Caco-2 (cell line): ENCODE results near the gene MGP. TPM values are rescaled to one million over a fixed set of nuclear protein-coding genes. Genes with fewer than 3 reads are reported as not detected.

ENCODE experiments used
- BruUV-seq: library from RNA; stranded (reverse); fragments of 400-500 nt; replicated peaks from 2 replicates; lab custom pipeline; 2021; lab: Mats Ljungman, UMichigan
- CTCF ChIA-PET: fragments of 300-600 bp; sonication (Branson Sonifier 250); formaldehyde crosslinking; loops from one replicate; lab custom pipeline; 2022; ENCODE audit warnings: antibody characterized with exemption; lab: Charles Lee
- POLR2A ChIA-PET: fragments of 300-600 bp; sonication (Branson Sonifier 250); formaldehyde crosslinking; loops from one replicate; lab custom pipeline; 2022; ENCODE audit warnings: antibody characterized with exemption; lab: Charles Lee
- DNase-seq, 2 experiments: peaks; one replicate each; pipeline versions ENCODE4 v3.0.0 to v3.0.0-alpha.2; 2020 to 2022
- H3K27me3 ChIP-seq: replicated peaks from 2 replicates; pipeline ENCODE4 v1.6.0; 2011; ENCODE audit warnings: low read length; ENCODE audit not compliant: control insufficient read depth, insufficient read depth
- H3K36me3 ChIP-seq: 2 replicates; pipeline ENCODE4 v1.5.1; 2011; ENCODE audit warnings: low read length; ENCODE audit not compliant: control insufficient read depth, insufficient read depth
- H3K4me1 ChIP-seq: fragments of 250-450 bp; sonication (Bioruptor Pico); 2 replicates; pipeline ENCODE4 v1.5.1; 2020; ENCODE audit warnings: mild to moderate bottlenecking
- H3K4me3 ChIP-seq: 2 replicates; pipeline ENCODE4 v1.5.1; 2011; ENCODE audit warnings: low read depth, mild to moderate bottlenecking, control low read depth, low read length
- H3K9me3 ChIP-seq: fragments of 250-450 bp; sonication (Bioruptor Pico); 2 replicates; pipeline ENCODE4 v1.5.1; 2020; ENCODE audit warnings: mild to moderate bottlenecking, moderate library complexity
- H3K27ac Mint-ChIP-seq: one replicate; pipeline ENCODE4 v1.8.0; 2022; ENCODE audit warnings: mixed read lengths; ENCODE audit not compliant: unreplicated experiment
- H3K27me3 Mint-ChIP-seq: one replicate; pipeline ENCODE4 v1.8.0; 2022; ENCODE audit warnings: mixed read lengths; ENCODE audit not compliant: insufficient read depth, unreplicated experiment
- H3K36me3 Mint-ChIP-seq: one replicate; pipeline ENCODE4 v1.8.0; 2022; ENCODE audit warnings: mild to moderate bottlenecking, mixed read lengths; ENCODE audit not compliant: insufficient read depth, unreplicated experiment
- H3K4me1 Mint-ChIP-seq: one replicate; pipeline ENCODE4 v1.8.0; 2022; ENCODE audit warnings: low read depth, mixed read lengths; ENCODE audit not compliant: unreplicated experiment
- H3K4me3 Mint-ChIP-seq: one replicate; pipeline ENCODE4 v1.8.0; 2022; ENCODE audit warnings: mild to moderate bottlenecking, moderate library complexity, mixed read lengths; ENCODE audit not compliant: unreplicated experiment
- H3K9me3 Mint-ChIP-seq: one replicate; pipeline ENCODE4 v1.8.0; 2022; ENCODE audit warnings: mixed read lengths; ENCODE audit not compliant: unreplicated experiment
- CTCF ChIP-seq, 2 experiments: fragments of 200-600 bp in 1 of 2; IDR thresholded peaks; 1 replicate in 1 of 2; 2 replicates in 1 of 2; pipeline versions ENCODE4 v1.5.1 to v1.8.0; 2011 to 2022; ENCODE audit warnings: antibody characterized with exemption in 1 of 2, control low read depth in 1 of 2, inconsistent platforms in 1 of 2, low read depth in 1 of 2, low read length in 1 of 2, mild to moderate bottlenecking in 1 of 2, moderate library complexity in 1 of 2; ENCODE audit not compliant: insufficient read depth in 1 of 2, severe bottlenecking in 1 of 2, unreplicated experiment in 1 of 2
- intact Hi-C: fragments of 100-400 bp; cut with micrococcal nuclease; formaldehyde crosslinking; loops from one replicate; pipeline ENCODE4 v1.10.0; 2022; ENCODE audit not compliant: unreplicated experiment
- total RNA-seq: library from RNA; stranded (reverse); gene quantifications from 2 replicates; pipeline ENCODE4 v1.2.3, GENCODE V29; 2022

Gene MGP
- total RNA-seq, 1 experiment from 2014 or later: not detected

- ChIA-PET CTCF (no interaction called here), POLR2A (no interaction called here)
- H3K4me1 Mint-ChIP-seq: peaks cover 10% of the 10 kb centered on the region
- no peaks in the 10 kb centered on the region for H3K36me3 Mint-ChIP-seq
- H3K27me3 ChIP-seq: no peaks in the 10 kb centered on the region
- no peak for TF ChIP-seq CTCF (IDR thresholded peaks at IDR 0.05; ENCODE audit: insufficient read depth in 1 of 2, low read depth in 1 of 2, low read length in 1 of 2, severe bottlenecking in 1 of 2, unreplicated experiment in 1 of 2)
- intact Hi-C loops: no loop called here
- no peaks in the 10 kb centered on the region for H3K36me3 ChIP-seq
- H3K4me3 ChIP-seq: no peak overlapping the region
- no TSS peak for BruUV-seq
- H3K27me3 Mint-ChIP-seq: no peaks in the 10 kb centered on the region
- H3K4me3 Mint-ChIP-seq: no peak overlapping the region
- H3K4me1 ChIP-seq: no peaks in the 10 kb centered on the region
- DNase-seq: no peak
- H3K9me3 ChIP-seq: no peaks in the 10 kb centered on the region
- no peak overlapping the region for H3K27ac Mint-ChIP-seq
- no peaks in the 10 kb centered on the region for H3K9me3 Mint-ChIP-seq
These were observed 15.0 kb upstream of the MGP start for GRCh38 chr12:14900521-14901227.

- CTCF ChIA-PET: no interaction called here
- no peak overlapping the region for H3K4me3 Mint-ChIP-seq
These were observed 11.0 kb upstream of the MGP start for GRCh38 chr12:14896521-14897169.

More at GRCh38 chr12:14896521-14897169, 11.0 kb upstream of the MGP start:
- Histone ChIP-seq H3K9me3 (no peaks in the 10 kb centered on the region), H3K27me3 (no peaks in the 10 kb centered on the region), H3K36me3 (no peaks in the 10 kb centered on the region), H3K4me3 (no peak overlapping the region), H3K4me1 (no peaks in the 10 kb centered on the region)
- intact Hi-C loops: no loop called here
- no peaks in the 10 kb centered on the region for H3K36me3 Mint-ChIP-seq
- no peak for DNase-seq
- no peak for TF ChIP-seq CTCF (IDR thresholded peaks at IDR 0.05; ENCODE audit: insufficient read depth in 1 of 2, low read depth in 1 of 2, low read length in 1 of 2, severe bottlenecking in 1 of 2, unreplicated experiment in 1 of 2)
- H3K27ac Mint-ChIP-seq: no peak overlapping the region
- no TSS peak for BruUV-seq
- peaks cover 3% of the 10 kb centered on the region for H3K27me3 Mint-ChIP-seq
- peaks cover 10% of the 10 kb centered on the region for H3K4me1 Mint-ChIP-seq
- POLR2A ChIA-PET: no interaction called here
- no peaks in the 10 kb centered on the region for H3K9me3 Mint-ChIP-seq
